Measurements from ENCODE around the gene THSD4. TPM values are rescaled to one million over a fixed set of nuclear protein-coding genes. Genes with fewer than 3 reads are reported as not detected.

THSD4 gene
- total and polyA plus RNA-seq, 9 of the 15 experiments (the other 6 are each of a cell fraction or from before 2014, with no cell fraction given): 0.04 TPM; not detected in 5

- TF ChIP-seq, protein P1, sequence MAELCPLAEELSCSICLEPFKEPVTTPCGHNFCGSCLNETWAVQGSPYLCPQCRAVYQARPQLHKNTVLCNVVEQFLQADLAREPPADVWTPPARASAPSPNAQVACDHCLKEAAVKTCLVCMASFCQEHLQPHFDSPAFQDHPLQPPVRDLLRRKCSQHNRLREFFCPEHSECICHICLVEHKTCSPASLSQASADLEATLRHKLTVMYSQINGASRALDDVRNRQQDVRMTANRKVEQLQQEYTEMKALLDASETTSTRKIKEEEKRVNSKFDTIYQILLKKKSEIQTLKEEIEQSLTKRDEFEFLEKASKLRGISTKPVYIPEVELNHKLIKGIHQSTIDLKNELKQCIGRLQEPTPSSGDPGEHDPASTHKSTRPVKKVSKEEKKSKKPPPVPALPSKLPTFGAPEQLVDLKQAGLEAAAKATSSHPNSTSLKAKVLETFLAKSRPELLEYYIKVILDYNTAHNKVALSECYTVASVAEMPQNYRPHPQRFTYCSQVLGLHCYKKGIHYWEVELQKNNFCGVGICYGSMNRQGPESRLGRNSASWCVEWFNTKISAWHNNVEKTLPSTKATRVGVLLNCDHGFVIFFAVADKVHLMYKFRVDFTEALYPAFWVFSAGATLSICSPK (IDR thresholded peaks at IDR 0.05; ENCODE audit: borderline replicate concordance): no peak
- TF ChIP-seq ATF2 (CRISPR knock-in tag; IDR thresholded peaks at IDR 0.05) (no peak), HNRNPUL1 (IDR thresholded peaks at IDR 0.05; ENCODE audit: low read length) (no peak), CREB1 (IDR thresholded peaks at IDR 0.05) (no peak), CREB1 (CRISPR knock-in tag; IDR thresholded peaks at IDR 0.05) (no peak), KDM4B (IDR thresholded peaks at IDR 0.05; ENCODE audit: borderline replicate concordance in 2 of 2, low read depth in 1 of 2) (no peak), BRF1 (IDR thresholded peaks at IDR 0.05; ENCODE audit: borderline replicate concordance, extremely low read depth, insufficient read length) (no peak), LARP7 (IDR thresholded peaks at IDR 0.05) (no peak), SNIP1 (IDR thresholded peaks at IDR 0.05; ENCODE audit: low read depth) (no peak), JUND (IDR thresholded peaks at IDR 0.05; ENCODE audit: borderline replicate concordance, low read depth, low read length) (no peak), JUND (tag; IDR thresholded peaks at IDR 0.05; ENCODE audit: borderline replicate concordance, low read depth, low read length) (no peak)
- TF ChIP-seq, protein P2, sequence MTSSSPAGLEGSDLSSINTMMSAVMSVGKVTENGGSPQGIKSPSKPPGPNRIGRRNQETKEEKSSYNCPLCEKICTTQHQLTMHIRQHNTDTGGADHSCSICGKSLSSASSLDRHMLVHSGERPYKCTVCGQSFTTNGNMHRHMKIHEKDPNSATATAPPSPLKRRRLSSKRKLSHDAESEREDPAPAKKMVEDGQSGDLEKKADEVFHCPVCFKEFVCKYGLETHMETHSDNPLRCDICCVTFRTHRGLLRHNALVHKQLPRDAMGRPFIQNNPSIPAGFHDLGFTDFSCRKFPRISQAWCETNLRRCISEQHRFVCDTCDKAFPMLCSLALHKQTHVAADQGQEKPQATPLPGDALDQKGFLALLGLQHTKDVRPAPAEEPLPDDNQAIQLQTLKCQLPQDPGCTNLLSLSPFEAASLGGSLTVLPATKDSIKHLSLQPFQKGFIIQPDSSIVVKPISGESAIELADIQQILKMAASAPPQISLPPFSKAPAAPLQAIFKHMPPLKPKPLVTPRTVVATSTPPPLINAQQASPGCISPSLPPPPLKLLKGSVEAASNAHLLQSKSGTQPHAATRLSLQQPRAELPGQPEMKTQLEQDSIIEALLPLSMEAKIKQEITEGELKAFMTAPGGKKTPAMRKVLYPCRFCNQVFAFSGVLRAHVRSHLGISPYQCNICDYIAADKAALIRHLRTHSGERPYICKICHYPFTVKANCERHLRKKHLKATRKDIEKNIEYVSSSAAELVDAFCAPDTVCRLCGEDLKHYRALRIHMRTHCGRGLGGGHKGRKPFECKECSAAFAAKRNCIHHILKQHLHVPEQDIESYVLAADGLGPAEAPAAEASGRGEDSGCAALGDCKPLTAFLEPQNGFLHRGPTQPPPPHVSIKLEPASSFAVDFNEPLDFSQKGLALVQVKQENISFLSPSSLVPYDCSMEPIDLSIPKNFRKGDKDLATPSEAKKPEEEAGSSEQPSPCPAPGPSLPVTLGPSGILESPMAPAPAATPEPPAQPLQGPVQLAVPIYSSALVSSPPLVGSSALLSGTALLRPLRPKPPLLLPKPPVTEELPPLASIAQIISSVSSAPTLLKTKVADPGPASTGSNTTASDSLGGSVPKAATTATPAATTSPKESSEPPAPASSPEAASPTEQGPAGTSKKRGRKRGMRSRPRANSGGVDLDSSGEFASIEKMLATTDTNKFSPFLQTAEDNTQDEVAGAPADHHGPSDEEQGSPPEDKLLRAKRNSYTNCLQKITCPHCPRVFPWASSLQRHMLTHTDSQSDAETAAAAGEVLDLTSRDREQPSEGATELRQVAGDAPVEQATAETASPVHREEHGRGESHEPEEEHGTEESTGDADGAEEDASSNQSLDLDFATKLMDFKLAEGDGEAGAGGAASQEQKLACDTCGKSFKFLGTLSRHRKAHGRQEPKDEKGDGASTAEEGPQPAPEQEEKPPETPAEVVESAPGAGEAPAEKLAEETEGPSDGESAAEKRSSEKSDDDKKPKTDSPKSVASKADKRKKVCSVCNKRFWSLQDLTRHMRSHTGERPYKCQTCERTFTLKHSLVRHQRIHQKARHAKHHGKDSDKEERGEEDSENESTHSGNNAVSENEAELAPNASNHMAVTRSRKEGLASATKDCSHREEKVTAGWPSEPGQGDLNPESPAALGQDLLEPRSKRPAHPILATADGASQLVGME (CRISPR knock-in tag; IDR thresholded peaks at IDR 0.05): no peak
Measured at GRCh38 chr15:71454462-71454996, 339.3 kb downstream of the THSD4 start (continued).
